MCF 10A (cell line): ENCODE measurements around the gene PITRM1. TPM values are rescaled to one million over a fixed set of nuclear protein-coding genes. Genes with fewer than 3 reads are reported as not detected.

Experiments
- BruUV-seq: library from RNA; stranded (reverse); fragments of 400-500 nt; replicated peaks from 2 replicates; lab custom pipeline; 2021; lab: Mats Ljungman, UMichigan
- CTCF ChIA-PET: fragments of 300-600 bp; sonication (Branson Sonifier 250); formaldehyde crosslinking; extraction: SDS; loops from one replicate; lab custom pipeline; 2021; ENCODE audit warnings: antibody characterized with exemption, inconsistent platforms; lab: Yijun Ruan, JAX
- POLR2A ChIA-PET: fragments of 300-600, 350-650 bp; sonication (Branson Sonifier 250); formaldehyde crosslinking; extraction: SDS; loops from one replicate; lab custom pipeline; 2020; ENCODE audit warnings: antibody characterized with exemption, inconsistent platforms; lab: Yijun Ruan, JAX
- DNase-seq: peaks from one replicate; pipeline ENCODE4 v3.0.0-alpha.2; 2018; ENCODE audit not compliant: unreplicated experiment
- H3K27ac Mint-ChIP-seq: one replicate; pipeline ENCODE4 v1.8.0; 2022; ENCODE audit warnings: mild to moderate bottlenecking, low read depth, mixed read lengths; ENCODE audit not compliant: unreplicated experiment
- H3K27me3 Mint-ChIP-seq: one replicate; pipeline ENCODE4 v1.8.0; 2022; ENCODE audit warnings: mixed read lengths; ENCODE audit not compliant: insufficient read depth, unreplicated experiment
- H3K36me3 Mint-ChIP-seq: one replicate; pipeline ENCODE4 v1.8.0; 2022; ENCODE audit warnings: mild to moderate bottlenecking, moderate library complexity, mixed read lengths; ENCODE audit not compliant: insufficient read depth, unreplicated experiment
- H3K4me1 Mint-ChIP-seq: one replicate; pipeline ENCODE4 v1.8.0; 2022; ENCODE audit warnings: mixed read lengths; ENCODE audit not compliant: insufficient read depth, unreplicated experiment
- H3K4me3 Mint-ChIP-seq: one replicate; pipeline ENCODE4 v1.8.0; 2022; ENCODE audit warnings: mild to moderate bottlenecking, moderate library complexity, mixed read lengths; ENCODE audit not compliant: unreplicated experiment
- H3K9me3 Mint-ChIP-seq: one replicate; pipeline ENCODE4 v1.8.0; 2022; ENCODE audit warnings: mixed read lengths; ENCODE audit not compliant: unreplicated experiment
- CTCF ChIP-seq: fragments of 200-600 bp; IDR thresholded peaks from one replicate; pipeline ENCODE4 v1.8.0; 2022; ENCODE audit warnings: antibody characterized with exemption, mild to moderate bottlenecking; ENCODE audit not compliant: unreplicated experiment
- intact Hi-C: fragments of 100-400 bp; cut with micrococcal nuclease; formaldehyde crosslinking; loops from 2 replicates; pipeline ENCODE4 v1.14.1; 2022
- total RNA-seq: library from RNA; stranded (reverse); gene quantifications from 2 replicates; pipeline ENCODE4 v1.2.3, GENCODE V29; 2022

PITRM1 gene
- total RNA-seq, 1 experiment from 2014 or later: 132 TPM

DNA sequence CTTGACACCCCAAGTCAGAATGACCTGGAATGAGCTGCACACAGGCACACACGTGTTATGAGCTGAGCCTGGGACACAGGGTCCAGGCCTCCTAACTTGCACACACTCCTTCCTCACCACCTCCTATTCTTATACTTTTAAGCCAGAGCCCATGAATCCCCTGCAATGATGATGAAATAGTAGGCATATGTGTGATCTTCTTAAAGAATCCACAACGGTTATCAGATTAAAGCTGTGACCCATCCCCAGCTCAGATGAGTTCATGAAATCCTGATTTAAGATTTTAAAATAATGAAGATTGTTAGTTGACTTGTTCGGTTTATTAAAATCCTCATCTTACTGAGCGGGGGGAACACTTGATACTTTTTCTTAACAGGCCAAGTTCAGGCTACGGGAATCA lies 38.6 kb downstream of the PITRM1 start:
- no TSS peak for BruUV-seq
- CTCF ChIA-PET: no interaction called here
- Mint-ChIP-seq H3K27ac (peak overlapping the region; percentile 39), H3K4me1 (peaks cover 18% of the 10 kb centered on the region), H3K36me3 (peaks cover 89% of the 10 kb centered on the region), H3K27me3 (no peaks in the 10 kb centered on the region), H3K4me3 (no peak overlapping the region), H3K9me3 (no peaks in the 10 kb centered on the region)
- POLR2A ChIA-PET: interaction anchor here (0.9 to 2.9 kb wide), 5 partner anchors 16 to 39 kb away, joined by 3 to 9 read pairs (median 4); partner anchors contain the start of gene PITRM1
- DNase-seq: no peak
- intact Hi-C loops: no loop called here
- TF ChIP-seq CTCF: no peak

- POLR2A ChIA-PET: interaction anchor here (1.7 kb wide), 1 partner anchor 25 kb away, joined by 7 read pairs; no protein-coding TSS in a partner anchor
- CTCF ChIA-PET: no interaction called here
- no TSS peak for BruUV-seq
- H3K27ac Mint-ChIP-seq: peak overlapping the region; percentile 42
- H3K9me3 Mint-ChIP-seq: no peaks in the 10 kb centered on the region
- no peak for TF ChIP-seq CTCF
- no peak overlapping the region for H3K4me3 Mint-ChIP-seq
- intact Hi-C loops: no loop called here
- peak; percentile 32 for DNase-seq
- H3K27me3 Mint-ChIP-seq: no peaks in the 10 kb centered on the region
- peaks cover 81% of the 10 kb centered on the region for H3K36me3 Mint-ChIP-seq
- peaks cover 18% of the 10 kb centered on the region for H3K4me1 Mint-ChIP-seq
Measured at GRCh38 chr10:3132036-3133025, 40.3 kb downstream of the PITRM1 start.

DNA sequence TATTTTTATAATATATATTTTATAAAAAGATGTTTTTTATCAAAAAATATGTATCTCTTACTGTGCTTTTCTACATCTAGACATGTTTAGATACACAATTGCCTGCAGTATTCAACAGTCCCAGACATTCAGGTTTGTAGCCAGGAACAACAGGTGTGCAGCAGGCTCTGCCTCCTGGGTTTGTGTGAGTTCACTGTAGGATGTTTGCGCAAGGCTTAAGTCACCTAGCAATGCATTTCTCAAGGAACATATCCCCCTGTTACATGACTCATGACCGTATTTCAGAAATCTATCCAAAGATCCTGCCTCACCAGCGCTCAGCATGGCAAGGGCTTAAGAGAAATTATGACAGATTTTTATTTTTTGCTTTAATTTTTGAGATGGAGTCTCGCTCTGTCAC lies 41.5 kb downstream of the PITRM1 start:
- Mint-ChIP-seq H3K9me3 (no peaks in the 10 kb centered on the region), H3K27me3 (no peaks in the 10 kb centered on the region), H3K4me3 (no peak overlapping the region), H3K4me1 (peaks cover 18% of the 10 kb centered on the region), H3K36me3 (peaks cover 77% of the 10 kb centered on the region), H3K27ac (peak overlapping the region; percentile 82)
- ChIA-PET POLR2A (interaction anchor here (0.7 to 3.1 kb wide), 8 partner anchors 8 to 60 kb away, joined by 3 to 12 read pairs (median 4); no protein-coding TSS in a partner anchor), CTCF (interaction anchor here (0.6 kb wide), 1 partner anchor 14 kb away, joined by 3 read pairs; no protein-coding TSS in a partner anchor)
- peak; percentile 94 for DNase-seq
- no peak for TF ChIP-seq CTCF
- intact Hi-C loops: loop anchor here (1.0 kb wide), 2 partner anchors 41 to 63 kb away; partner anchors contain the start of gene PITRM1
- BruUV-seq: no TSS peak
